Peyer's patch (tissue), 4 donors: Measurements from ENCODE around the gene OR52N2.

Experiments
- POLR2A ChIP-seq, 2 donors: fragments of 450-650 bp; IDR thresholded peaks; one replicate each; pipeline ENCODE4 v1.5.1; 2017; ENCODE audit warnings: antibody characterized with exemption in 2 of 2, mild to moderate bottlenecking in 2 of 2, moderate library complexity in 2 of 2
- TF ChIP-seq, protein P1 (sequence below), 6 experiments: fragments of 450-650 bp in 4 of 6; fragments of 200-600 bp in 2 of 6; sonication (generic) in 1 of 6; IDR thresholded peaks; one replicate each; pipeline ENCODE4 v1.5.1; 2017 to 2019; ENCODE audit warnings: antibody characterized with exemption in 6 of 6, mild to moderate bottlenecking in 3 of 6, moderate library complexity in 1 of 6

DNA sequence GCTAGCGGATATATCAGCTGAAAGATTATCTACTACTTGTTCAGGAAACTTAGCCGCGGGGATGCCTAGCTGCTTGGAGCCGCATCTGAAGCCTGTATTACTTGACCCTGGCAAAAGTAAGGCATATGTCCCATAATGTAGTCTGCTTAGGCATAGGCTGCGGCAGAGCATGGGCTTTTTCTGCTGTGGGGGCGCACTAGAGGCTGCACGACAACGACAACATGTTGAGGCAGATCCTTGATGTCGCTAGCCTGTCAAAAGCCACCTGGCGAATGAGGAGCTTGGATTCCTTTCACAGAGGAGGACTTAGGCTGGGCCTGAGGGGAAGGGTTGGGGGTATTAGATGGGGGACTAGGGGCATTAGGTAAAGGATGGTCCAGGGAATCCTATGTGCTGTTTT is 1.1 kb upstream of the OR52N2 start:
- TF ChIP-seq, protein P1, sequence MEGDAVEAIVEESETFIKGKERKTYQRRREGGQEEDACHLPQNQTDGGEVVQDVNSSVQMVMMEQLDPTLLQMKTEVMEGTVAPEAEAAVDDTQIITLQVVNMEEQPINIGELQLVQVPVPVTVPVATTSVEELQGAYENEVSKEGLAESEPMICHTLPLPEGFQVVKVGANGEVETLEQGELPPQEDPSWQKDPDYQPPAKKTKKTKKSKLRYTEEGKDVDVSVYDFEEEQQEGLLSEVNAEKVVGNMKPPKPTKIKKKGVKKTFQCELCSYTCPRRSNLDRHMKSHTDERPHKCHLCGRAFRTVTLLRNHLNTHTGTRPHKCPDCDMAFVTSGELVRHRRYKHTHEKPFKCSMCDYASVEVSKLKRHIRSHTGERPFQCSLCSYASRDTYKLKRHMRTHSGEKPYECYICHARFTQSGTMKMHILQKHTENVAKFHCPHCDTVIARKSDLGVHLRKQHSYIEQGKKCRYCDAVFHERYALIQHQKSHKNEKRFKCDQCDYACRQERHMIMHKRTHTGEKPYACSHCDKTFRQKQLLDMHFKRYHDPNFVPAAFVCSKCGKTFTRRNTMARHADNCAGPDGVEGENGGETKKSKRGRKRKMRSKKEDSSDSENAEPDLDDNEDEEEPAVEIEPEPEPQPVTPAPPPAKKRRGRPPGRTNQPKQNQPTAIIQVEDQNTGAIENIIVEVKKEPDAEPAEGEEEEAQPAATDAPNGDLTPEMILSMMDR (IDR thresholded peaks at IDR 0.05): no peak
- TF ChIP-seq POLR2A (IDR thresholded peaks at IDR 0.05): no peak
